GM12891 (cell line): ENCODE data around the gene SLC35E4.

ENCODE experiments used
- POLR2A ChIP-seq: IDR thresholded peaks from 2 replicates; pipeline ENCODE4 v1.6.1; 2011; ENCODE audit warnings: low read depth, low read length, control low read depth
- POLR2AphosphoS5 ChIP-seq: IDR thresholded peaks from 2 replicates; pipeline ENCODE4 v1.6.1; 2011; ENCODE audit warnings: low read depth, low read length, control low read depth
- SPI1 ChIP-seq: IDR thresholded peaks from 2 replicates; pipeline ENCODE4 v1.6.1; 2011; ENCODE audit warnings: low read depth, low read length, control low read depth

DNA sequence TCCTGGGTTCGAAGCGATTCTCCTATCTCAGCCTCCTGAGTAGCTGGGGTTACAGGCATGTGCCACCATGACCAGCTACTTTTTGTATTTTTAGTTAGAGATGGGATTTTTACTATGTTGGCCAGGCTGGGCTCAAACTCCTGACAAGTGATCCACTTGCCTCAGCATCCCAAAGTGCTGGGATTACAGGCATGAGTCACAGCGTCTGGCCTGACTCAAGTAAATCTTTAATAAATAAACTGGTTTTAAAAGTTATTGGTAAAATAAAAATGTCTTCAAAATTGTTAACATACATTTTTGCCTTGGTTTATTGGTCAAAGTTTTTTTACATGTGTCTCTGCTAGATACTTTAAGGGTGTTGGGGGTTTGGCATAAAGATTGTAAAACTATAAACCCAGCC, 36.6 kb upstream of the SLC35E4 start:
- TF ChIP-seq POLR2A (no peak), SPI1 (no peak), POLR2AphosphoS5 (no peak)
